Keratinocyte (primary cell): ENCODE data around the gene GNG2. TPM values are rescaled to one million over a fixed set of nuclear protein-coding genes. Genes with fewer than 3 reads are reported as not detected.

Experiments used
- DNase-seq: peaks from one replicate; pipeline ENCODE4 v3.0.0-alpha.2; 2011; ENCODE audit warnings: low read depth, missing footprints, low spot score
- FAIRE-seq: peaks from 2 replicates; lab custom pipeline; 2011; peaks lifted over from hg19 to GRCh38; lab: Jason Lieb, UNC
- H2AFZ ChIP-seq: 2 replicates; pipeline ENCODE4 v1.6.0; 2012; ENCODE audit warnings: low read length, control low read depth, inconsistent platforms; ENCODE audit not compliant: control insufficient read depth
- H3K27ac ChIP-seq: 2 replicates; pipeline ENCODE4 v1.5.1; 2011; ENCODE audit warnings: low read length; ENCODE audit not compliant: control insufficient read depth, insufficient read depth
- H3K27me3 ChIP-seq: 3 replicates; pipeline ENCODE4 v1.6.0; 2011; ENCODE audit warnings: low read length; ENCODE audit not compliant: control insufficient read depth, insufficient read depth; ENCODE audit errors: extremely low read depth
- H3K36me3 ChIP-seq, 2 experiments: 2 replicates in 1 of 2; 3 replicates in 1 of 2; pipeline ENCODE4 v1.5.1; 2011; ENCODE audit warnings: low read length in 2 of 2, mild to moderate bottlenecking in 1 of 2; ENCODE audit not compliant: control insufficient read depth in 2 of 2, insufficient read depth in 2 of 2; ENCODE audit errors: extremely low read depth in 1 of 2
- H3K4me1 ChIP-seq: 3 replicates; pipeline ENCODE4 v1.5.1; 2011; ENCODE audit warnings: low read length; ENCODE audit not compliant: control insufficient read depth, insufficient read depth; ENCODE audit errors: extremely low read depth
- H3K4me2 ChIP-seq: 3 replicates; pipeline ENCODE4 v1.6.0; 2011; ENCODE audit warnings: low read depth, low read length; ENCODE audit not compliant: control insufficient read depth, insufficient read depth; ENCODE audit errors: extremely low read depth
- H3K4me3 ChIP-seq, 3 experiments: fragments of 200-600 bp in 1 of 3; sonication (generic) in 1 of 3; 2 replicates in 2 of 3; 3 replicates in 1 of 3; pipeline ENCODE4 v1.5.1; 2011 to 2016; ENCODE audit warnings: low read length in 3 of 3, mild to moderate bottlenecking in 3 of 3, control low read depth in 2 of 3, inconsistent platforms in 1 of 3, low read depth in 1 of 3, mixed read lengths in 1 of 3, mixed run types in 1 of 3, moderate library complexity in 1 of 3; ENCODE audit not compliant: control insufficient read depth in 2 of 3, insufficient read depth in 2 of 3; ENCODE audit errors: extremely low read depth in 1 of 3
- H3K79me2 ChIP-seq: 2 replicates; pipeline ENCODE4 v1.6.0; 2012; ENCODE audit warnings: low read length; ENCODE audit not compliant: control insufficient read depth, insufficient read depth
- H3K9ac ChIP-seq: 3 replicates; pipeline ENCODE4 v1.6.0; 2011; ENCODE audit warnings: low read length; ENCODE audit not compliant: control insufficient read depth, insufficient read depth; ENCODE audit errors: extremely low read depth
- H3K9me1 ChIP-seq: 3 replicates; pipeline ENCODE4 v1.6.0; 2011; ENCODE audit warnings: low read length; ENCODE audit not compliant: control insufficient read depth, insufficient read depth; ENCODE audit errors: extremely low read depth
- H3K9me3 ChIP-seq: 2 replicates; pipeline ENCODE4 v1.5.1; 2012; ENCODE audit warnings: low read depth, low read length; ENCODE audit not compliant: control insufficient read depth
- H4K20me1 ChIP-seq: 3 replicates; pipeline ENCODE4 v1.6.0; 2011; ENCODE audit warnings: low read length; ENCODE audit not compliant: control insufficient read depth, insufficient read depth; ENCODE audit errors: extremely low read depth
- CTCF ChIP-seq, 3 experiments: IDR thresholded peaks in 1 of 3; conservative IDR thresholded peaks in 1 of 3; optimal IDR thresholded peaks in 1 of 3; 2 replicates in 2 of 3; 3 replicates in 1 of 3; pipeline versions ENCODE3 to v1.5.1; 2011; ENCODE audit warnings: low read length in 3 of 3, mild to moderate bottlenecking in 3 of 3, moderate library complexity in 2 of 3, control low read depth in 1 of 3, inconsistent platforms in 1 of 3; ENCODE audit not compliant: insufficient read depth in 2 of 3; ENCODE audit errors: extremely low read depth in 1 of 3
- EZH2 ChIP-seq: IDR thresholded peaks from one replicate; pipeline ENCODE4 v1.6.1; 2012; ENCODE audit warnings: inconsistent platforms, mild to moderate bottlenecking, low read length, moderate library complexity
- dilution Hi-C: fragments of 300-500 bp; cut with MboI; formaldehyde crosslinking; loops from one replicate; pipeline ENCODE4 v1.7.0; 2020; ENCODE audit warnings: low sequenced_read_pairs; ENCODE audit not compliant: extremely low pct_ligation_motif_present
- polyA plus RNA-seq, 5 experiments: library from polyadenylated mRNA; depleted of rRNA in 3 of 5; stranded (reverse) in 3 of 5; stranded (forward) in 1 of 5; unstranded in 1 of 5; fragments of >200 nt; gene quantifications; 1 replicate in 1 of 5; 2 replicates in 3 of 5; 3 replicates in 1 of 5; pipeline versions ENCODE4 v1.2.1 to v1.2.3, GENCODE V29; 2011 to 2012; ENCODE audit warnings: missing spikeins in 2 of 5, low read depth in 1 of 5, low replicate concordance in 1 of 5

Gene GNG2
- polyA plus RNA-seq, 1 donor (not counting 4 experiments of a cell fraction or from before 2014, with no cell fraction given), result 0.28 TPM

- DNase-seq (no peak), FAIRE-seq (no peak)
- Histone ChIP-seq H3K79me2 (no peaks in the 10 kb centered on the region), H2AFZ (no peak overlapping the region), H3K9ac (no peak overlapping the region), H3K4me1 (no peaks in the 10 kb centered on the region), H3K9me3 (no peaks in the 10 kb centered on the region), H3K36me3 (no peaks in the 10 kb centered on the region), H3K9me1 (no peaks in the 10 kb centered on the region), H3K27ac (no peak overlapping the region), H3K4me3 (no peak overlapping the region), H3K4me2 (no peak overlapping the region), H3K27me3 (peaks cover 4% of the 10 kb centered on the region), H4K20me1 (no peaks in the 10 kb centered on the region)
- dilution Hi-C loops, result no loop called here
- TF ChIP-seq CTCF (optimal IDR thresholded peaks at IDR 0.05 in 1 of 3, IDR thresholded peaks at IDR 0.05 in 1 of 3, conservative IDR thresholded peaks at IDR 0.05 in 1 of 3; ENCODE audit: extremely low read depth in 1 of 3, insufficient read depth in 2 of 3, low read length in 3 of 3) (no peak), EZH2 (no peak)
Observed at GRCh38 chr14:51950007-51950406, 89.6 kb downstream of the GNG2 start.

- no peak for DNase-seq
- H3K27ac ChIP-seq, result no peak overlapping the region
- H3K9me3 ChIP-seq, result no peaks in the 10 kb centered on the region
- H3K4me2 ChIP-seq, result no peak overlapping the region
- no peaks in the 10 kb centered on the region for H3K79me2 ChIP-seq
- no peaks in the 10 kb centered on the region for H3K4me1 ChIP-seq
- FAIRE-seq, result no peak
- H2AFZ ChIP-seq, result no peak overlapping the region
- no peak overlapping the region for H3K9ac ChIP-seq
- H3K36me3 ChIP-seq, result no peaks in the 10 kb centered on the region
- dilution Hi-C loops, result no loop called here
- H3K27me3 ChIP-seq, result peaks cover 4% of the 10 kb centered on the region
- no peak for TF ChIP-seq EZH2
- TF ChIP-seq CTCF (optimal IDR thresholded peaks at IDR 0.05 in 1 of 3, IDR thresholded peaks at IDR 0.05 in 1 of 3, conservative IDR thresholded peaks at IDR 0.05 in 1 of 3; ENCODE audit: extremely low read depth in 1 of 3, insufficient read depth in 2 of 3, low read length in 3 of 3), result no peak
- no peaks in the 10 kb centered on the region for H3K9me1 ChIP-seq
- no peaks in the 10 kb centered on the region for H4K20me1 ChIP-seq
- no peak overlapping the region for H3K4me3 ChIP-seq
Observed at GRCh38 chr14:51951656-51952055, 91.2 kb downstream of the GNG2 start.
